Ovary (tissue), 9 donors: Measurements from ENCODE around the gene PLCL1. TPM values are rescaled to one million over a fixed set of nuclear protein-coding genes. Genes with fewer than 3 reads are reported as not detected.

ENCODE experiments used
- DNase-seq, 5 donors: peaks; one replicate each; pipeline ENCODE4 v3.0.0-alpha.2; 2019 to 2020
- H3K27ac ChIP-seq, 2 donors: fragments of 200-600 bp; one replicate each; pipeline versions ENCODE4 v1.5.1 to v1.8.0; 2019 to 2022
- H3K27me3 ChIP-seq: fragments of 200-600 bp; one replicate; pipeline ENCODE4 v1.8.0; 2022
- H3K36me3 ChIP-seq: fragments of 200-600 bp; sonication (generic); one replicate; pipeline ENCODE4 v1.5.1; 2019
- H3K4me1 ChIP-seq: one replicate; pipeline ENCODE4 v1.8.1; 2013; ENCODE audit warnings: mild to moderate bottlenecking, moderate library complexity; ENCODE audit not compliant: insufficient read depth
- H3K4me3 ChIP-seq: fragments of 200-600 bp; sonication (generic); one replicate; pipeline ENCODE4 v1.5.1; 2017
- H3K9me3 ChIP-seq, 2 donors: fragments of 200-600 bp in 1 of 2; sonication (generic) in 1 of 2; one replicate each; pipeline versions ENCODE4 v1.5.1 to v1.8.1; 2013 to 2019; ENCODE audit warnings: mild to moderate bottlenecking in 1 of 2, moderate library complexity in 1 of 2
- CTCF ChIP-seq, 3 donors: fragments of 450-650 bp in 2 of 3; fragments of 200-600 bp in 1 of 3; IDR thresholded peaks; one replicate each; pipeline versions ENCODE4 v1.5.1 to v1.8.0; 2016 to 2022; ENCODE audit warnings: antibody characterized with exemption in 3 of 3, mild to moderate bottlenecking in 1 of 3
- EP300 ChIP-seq: sonication (generic); formaldehyde crosslinking; IDR thresholded peaks from one replicate; pipeline ENCODE4 v1.6.1; 2017; ENCODE audit warnings: antibody characterized with exemption
- POLR2A ChIP-seq: fragments of 450-650 bp; IDR thresholded peaks from one replicate; pipeline ENCODE4 v1.6.1; 2017; ENCODE audit warnings: antibody characterized with exemption, mild to moderate bottlenecking, moderate library complexity
- WGBS, 3 donors: extraction: QIAGEN DNeasy Blood & Tissue Kit in 1 of 3; methylation state at CpG; one replicate each; pipeline versions ENCODE4 v1.1.5 to v1.1.7; 2013 to 2017; 5-methylcytosine and 5-hydroxymethylcytosine counted together
- intact Hi-C, 4 donors: fragments of 100-400 bp; cut with DNase I; formaldehyde crosslinking; loops; one replicate each; pipeline versions ENCODE4 v1.11.0 to v1.15.1; 2022 to 2023
- polyA plus RNA-seq, 2 donors: library from polyadenylated mRNA; stranded (reverse); fragments of 200-250 nt in 1 of 2; fragments of 350-450 nt in 1 of 2; fragmentation: Illumina TruSeq in 1 of 2; extraction: RNeasy Lipid Tissue Mini Kit (QIAGEN cat#74804) in 1 of 2; gene quantifications; one replicate each; pipeline ENCODE4 v1.2.3, GENCODE V29; 2013 to 2014
- total RNA-seq, 7 donors: library from RNA; depleted of rRNA in 2 of 7; stranded (reverse); fragments of >200 nt in 2 of 7; fragmentation: NEBNext Ultra II Directional in 3 of 7; extraction: Animal tissue kit (Norgen Biotek cat#: 25700) in 3 of 7; gene quantifications; one replicate each; pipeline versions ENCODE4 v1.1.0 to v1.2.4, GENCODE V29; 2016 to 2023
- donor health status: DM: no; HTN: no; CAD: no; lungs with moderate emphysema.
- donor health status: DM: no; HTN: no; CAD: no.
- donor health status: Bipolar disorder and iron deficiency.
- donor health status: DM: yes; HTN: yes; CAD: no.
- donor health status: DM: no; HTN: no; CAD: no.
- donor health status: DM: yes; HTN: yes; CAD: no.

Gene PLCL1
- total and polyA plus RNA-seq, 9 donors = 8.4 to 17.9 (median 11.1) TPM

- no peak for DNase-seq
- Histone ChIP-seq H3K27ac (no peak overlapping the region), H3K4me3 (no peak overlapping the region), H3K27me3 (no peaks in the 10 kb centered on the region), H3K9me3 (no peaks in the 10 kb centered on the region), H3K36me3 (no peaks in the 10 kb centered on the region), H3K4me1 (peaks cover 9% of the 10 kb centered on the region)
- intact Hi-C loops = no loop called here
- TF ChIP-seq POLR2A = no peak
- TF ChIP-seq CTCF (IDR thresholded peaks at IDR 0.05) = no peak
- TF ChIP-seq EP300 = no peak
- WGBS, 3 donors = 81 to 86% (median 82%) methylated on average over 7 of the region's 7 CpGs
Observed at GRCh38 chr2:197847651-197848401, 43.4 kb downstream of the PLCL1 start.

- no peak overlapping the region for H3K4me3 ChIP-seq
- no peaks in the 10 kb centered on the region for H3K27me3 ChIP-seq
- no peaks in the 10 kb centered on the region for H3K9me3 ChIP-seq
- H3K27ac ChIP-seq = no peak overlapping the region
- WGBS, 3 donors = 80 to 89% (median 86%) methylated on average over 2 of the region's 2 CpGs
- TF ChIP-seq CTCF (IDR thresholded peaks at IDR 0.05) (no peak), POLR2A (no peak), EP300 (no peak)
- peaks cover 9% of the 10 kb centered on the region for H3K4me1 ChIP-seq
- intact Hi-C loops = no loop called here
- no peaks in the 10 kb centered on the region for H3K36me3 ChIP-seq
- DNase-seq = no peak
Observed at GRCh38 chr2:197848602-197849001, 44.2 kb downstream of the PLCL1 start.

- peaks cover 9% of the 10 kb centered on the region for H3K4me1 ChIP-seq
- no peak overlapping the region for H3K27ac ChIP-seq
- 13 to 40% (median 15%) methylated on average over 5 of the region's 5 CpGs for WGBS, 3 donors
- DNase-seq = no peak
- TF ChIP-seq CTCF (IDR thresholded peaks at IDR 0.05) (no peak), EP300 (no peak), POLR2A (no peak)
- H3K36me3 ChIP-seq = no peaks in the 10 kb centered on the region
- H3K27me3 ChIP-seq = no peaks in the 10 kb centered on the region
- intact Hi-C loops = no loop called here
- H3K9me3 ChIP-seq = no peaks in the 10 kb centered on the region
- H3K4me3 ChIP-seq = no peak overlapping the region
Observed at GRCh38 chr2:197850882-197851450, 46.6 kb downstream of the PLCL1 start.

- intact Hi-C loops = no loop called here
- WGBS, 3 donors = 28 to 44% (median 36%) methylated on average over 1 of the region's 1 CpG
- peaks cover 9% of the 10 kb centered on the region for H3K4me1 ChIP-seq
- H3K9me3 ChIP-seq = no peaks in the 10 kb centered on the region
- H3K27ac ChIP-seq = no peak overlapping the region
- H3K4me3 ChIP-seq = no peak overlapping the region
- no peaks in the 10 kb centered on the region for H3K36me3 ChIP-seq
- TF ChIP-seq CTCF (IDR thresholded peaks at IDR 0.05) (no peak), EP300 (no peak)
- DNase-seq = no peak
- H3K27me3 ChIP-seq = no peaks in the 10 kb centered on the region
Observed at GRCh38 chr2:197851451-197851850, 47.1 kb downstream of the PLCL1 start.
